ENCODE measurements around the gene ZMYND8. TPM values are rescaled to one million over a fixed set of nuclear protein-coding genes. Genes with fewer than 3 reads are reported as not detected.

The ZMYND8 gene
- total and polyA plus RNA-seq, 2 of the 4 experiments (the other 2 are of a cell fraction) = 24.0 to 28.2 TPM

DNA sequence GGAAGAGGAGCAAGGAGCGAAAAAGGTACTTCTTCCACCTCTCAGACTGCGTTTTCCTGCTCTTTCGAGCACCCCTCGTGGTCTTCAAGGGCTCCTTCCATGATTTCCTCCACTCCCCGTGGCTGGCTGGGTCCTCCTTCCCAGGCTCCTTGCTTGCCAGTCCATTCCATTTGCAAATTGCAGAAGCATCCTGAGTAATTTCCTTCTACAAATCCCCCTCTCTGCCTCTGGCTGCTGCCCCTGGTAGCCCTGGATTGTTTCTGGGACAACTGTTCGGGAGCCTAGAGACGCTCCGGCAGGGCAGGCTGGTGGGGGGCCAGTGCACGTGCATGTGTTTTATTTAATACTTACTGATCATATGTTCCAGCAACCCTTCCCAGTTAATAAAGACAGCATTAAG is 173.1 kb downstream of the ZMYND8 start:
- Histone ChIP-seq H3K4me3 (ENCODE audit: insufficient read depth, low read depth, low read length) (no peak overlapping the region), H3K23ac (ENCODE audit: low read depth, low read length) (no peak overlapping the region), H3K56ac (ENCODE audit: extremely low read depth, insufficient read depth, low read length) (no peak overlapping the region), H3K9ac (ENCODE audit: low read depth, low read length) (no peak overlapping the region), H3K18ac (ENCODE audit: low read depth, low read length) (no peak overlapping the region), H3K4me1 (ENCODE audit: control insufficient read depth, insufficient read depth, low read length) (no peaks in the 10 kb centered on the region), H3K27me3 (ENCODE audit: control insufficient read depth, insufficient read depth, low read length) (no peaks in the 10 kb centered on the region), H2AK9ac (replicated peaks; ENCODE audit: low read depth, low read length, poor library complexity) (no peak overlapping the region), H4K91ac (ENCODE audit: insufficient read depth, low read depth, low read length) (no peak overlapping the region), H4K5ac (ENCODE audit: low read depth, low read length) (no peak overlapping the region), H2BK5ac (ENCODE audit: low read depth, low read length, poor library complexity, severe bottlenecking) (no peak overlapping the region), H2BK15ac (ENCODE audit: low read depth, low read length) (no peak overlapping the region), H2AFZ (replicated peaks; ENCODE audit: low read length, poor library complexity) (no peak overlapping the region), H2AK5ac (ENCODE audit: low read depth, low read length) (no peak overlapping the region), H3K36me3 (ENCODE audit: control insufficient read depth, insufficient read depth, low read length) (peaks cover 2% of the 10 kb centered on the region; the same call in 1 of the 2 replicates), H3K4ac (ENCODE audit: low read depth, low read length) (no peak overlapping the region), H4K20me1 (ENCODE audit: insufficient read depth, low read length) (no peaks in the 10 kb centered on the region), H3K9me1 (ENCODE audit: insufficient read depth, low read length) (no peaks in the 10 kb centered on the region), H2BK120ac (ENCODE audit: low read depth, low read length) (no peak overlapping the region), H3K14ac (replicated peaks; ENCODE audit: low read depth, low read length) (no peak overlapping the region), H2BK20ac (ENCODE audit: low read depth, low read length) (no peak overlapping the region), H3K9me3 (ENCODE audit: control insufficient read depth, insufficient read depth, low read length) (no peaks in the 10 kb centered on the region), H4K8ac (ENCODE audit: low read depth in 2 of 2, low read length in 2 of 2) (no peak overlapping the region), H3K27ac (ENCODE audit: insufficient read depth, low read length) (no peak overlapping the region), H3K4me2 (ENCODE audit: low read depth, low read length) (no peak overlapping the region), H3K79me1 (ENCODE audit: low read depth in 1 of 2, low read length in 2 of 2) (no peaks in the 10 kb centered on the region)
- intact Hi-C loops (cut with micrococcal nuclease) (no loop called here), dilution Hi-C loops (cut with HindIII; ENCODE audit: low sequenced_read_pairs, unreplicated experiment) (no loop called here), in situ Hi-C loops (cut with MboI; ENCODE audit: low sequenced_read_pairs) (no loop called here)
- POLR2A ChIA-PET (ENCODE audit: unreplicated experiment) = no interaction called here
- ATAC-seq (ENCODE audit: low read depth) = no peak
- no TSS peak for BruUV-seq (replicated peaks)
- TF ChIP-seq, protein P1, sequence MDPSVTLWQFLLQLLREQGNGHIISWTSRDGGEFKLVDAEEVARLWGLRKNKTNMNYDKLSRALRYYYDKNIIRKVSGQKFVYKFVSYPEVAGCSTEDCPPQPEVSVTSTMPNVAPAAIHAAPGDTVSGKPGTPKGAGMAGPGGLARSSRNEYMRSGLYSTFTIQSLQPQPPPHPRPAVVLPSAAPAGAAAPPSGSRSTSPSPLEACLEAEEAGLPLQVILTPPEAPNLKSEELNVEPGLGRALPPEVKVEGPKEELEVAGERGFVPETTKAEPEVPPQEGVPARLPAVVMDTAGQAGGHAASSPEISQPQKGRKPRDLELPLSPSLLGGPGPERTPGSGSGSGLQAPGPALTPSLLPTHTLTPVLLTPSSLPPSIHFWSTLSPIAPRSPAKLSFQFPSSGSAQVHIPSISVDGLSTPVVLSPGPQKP (IDR thresholded peaks at IDR 0.05; ENCODE audit: borderline replicate concordance, low read depth, low read length) = no peak
- no peak for TF ChIP-seq RFX5 (IDR thresholded peaks at IDR 0.05; ENCODE audit: low read depth, low read length)
- TF ChIP-seq MAFK (IDR thresholded peaks at IDR 0.05; ENCODE audit: low read depth, low read length) = no peak
- TF ChIP-seq NFE2L2 (IDR thresholded peaks at IDR 0.05; ENCODE audit: low read depth, low read length) = no peak
- TF ChIP-seq POLR2A (IDR thresholded peaks at IDR 0.05; ENCODE audit: low read depth, low read length) = no peak
- TF ChIP-seq CHD1 (IDR thresholded peaks at IDR 0.05; ENCODE audit: low read depth, low read length) = no peak
- TF ChIP-seq RAD21 (IDR thresholded peaks at IDR 0.05; ENCODE audit: low read length) = no peak
- DNase-seq = no peak
- CTCF ChIA-PET = no interaction called here
- 78% methylated on average over 4 of the region's 9 CpGs; no CpG with 5 or more reads in 1 of the 2 experiments for WGBS, 2 experiments (ENCODE audit: extremely low coverage in 2 of 2, insufficient read length in 1 of 2)

All from IMR-90 (cell line).